ENCODE measurements around the gene AKNA.

AKNA gene

GRCh38 chr9:114396558-114397218 lies 8.9 kb upstream of the AKNA start:
- ChIA-PET POLR2A (ENCODE audit: low non-redundant PET) (no interaction called here), CTCF (interaction anchor here (0.6 to 1.5 kb wide), 5 partner anchors 9 to 289 kb away, joined by 3 to 5 read pairs (median 5); partner anchors contain the start of gene COL27A1)
- H3K27ac ChIP-seq = peak overlapping the region; percentile 39
- TF ChIP-seq CTCF (conservative IDR thresholded peaks at IDR 0.05; ENCODE audit: low read depth) = no peak
- DNase-seq (ENCODE audit: low spot score) = no peak

DNA sequence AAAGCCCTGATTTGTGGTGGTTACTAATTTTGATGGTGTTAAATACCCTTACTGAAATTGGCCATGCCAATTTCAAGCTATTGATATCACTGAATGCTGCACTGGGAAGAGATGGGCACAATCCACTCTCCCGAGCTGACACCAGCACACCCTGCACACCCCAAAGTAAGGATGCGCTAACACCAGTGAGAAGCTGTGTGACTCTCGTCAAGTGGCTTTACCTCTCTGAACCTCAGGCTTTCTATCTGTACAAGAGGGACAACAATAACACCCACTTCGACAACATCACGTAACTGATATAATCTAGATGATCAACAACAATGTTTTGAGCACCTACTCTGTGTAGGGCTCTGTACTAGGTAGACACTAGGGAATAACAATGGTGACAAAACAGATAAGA lies 8.0 kb upstream of the AKNA start:
- POLR2A ChIA-PET (ENCODE audit: low non-redundant PET) = interaction anchor here (0.5 kb wide), 1 partner anchor 513 kb away, joined by 3 read pairs; no protein-coding TSS in a partner anchor
- H3K27ac ChIP-seq = no peak overlapping the region
- TF ChIP-seq CTCF (conservative IDR thresholded peaks at IDR 0.05; ENCODE audit: low read depth) = no peak
- CTCF ChIA-PET = interaction anchor here (0.6 to 1.2 kb wide), 4 partner anchors 10 to 292 kb away, joined by 3 to 5 read pairs (median 4); partner anchors contain the start of gene COL27A1
- no peak for DNase-seq (ENCODE audit: low spot score)

DNA sequence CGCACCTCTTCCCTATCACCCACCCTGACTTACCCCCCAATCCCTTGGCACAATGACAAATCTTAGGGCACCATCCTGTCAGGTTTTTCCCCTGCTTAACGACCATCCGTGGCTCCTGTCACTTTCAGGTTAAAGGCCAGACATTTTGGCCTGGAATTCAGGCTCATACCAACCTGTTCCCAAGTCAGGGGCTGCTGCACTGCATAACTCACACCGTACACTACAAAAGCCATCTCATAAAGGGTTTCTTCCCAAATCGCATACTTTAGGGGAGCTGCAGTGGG lies 7.5 kb upstream of the AKNA start:
- ChIA-PET POLR2A (ENCODE audit: low non-redundant PET) (interaction anchor here (0.5 to 0.6 kb wide), 2 partner anchors 9 to 513 kb away, joined by 3 to 8 read pairs; no protein-coding TSS in a partner anchor), CTCF (interaction anchor here (0.7 kb wide), 1 partner anchor 293 kb away, joined by 4 read pairs; no protein-coding TSS in a partner anchor)
- peak overlapping the region; percentile 25 for H3K27ac ChIP-seq

DNA sequence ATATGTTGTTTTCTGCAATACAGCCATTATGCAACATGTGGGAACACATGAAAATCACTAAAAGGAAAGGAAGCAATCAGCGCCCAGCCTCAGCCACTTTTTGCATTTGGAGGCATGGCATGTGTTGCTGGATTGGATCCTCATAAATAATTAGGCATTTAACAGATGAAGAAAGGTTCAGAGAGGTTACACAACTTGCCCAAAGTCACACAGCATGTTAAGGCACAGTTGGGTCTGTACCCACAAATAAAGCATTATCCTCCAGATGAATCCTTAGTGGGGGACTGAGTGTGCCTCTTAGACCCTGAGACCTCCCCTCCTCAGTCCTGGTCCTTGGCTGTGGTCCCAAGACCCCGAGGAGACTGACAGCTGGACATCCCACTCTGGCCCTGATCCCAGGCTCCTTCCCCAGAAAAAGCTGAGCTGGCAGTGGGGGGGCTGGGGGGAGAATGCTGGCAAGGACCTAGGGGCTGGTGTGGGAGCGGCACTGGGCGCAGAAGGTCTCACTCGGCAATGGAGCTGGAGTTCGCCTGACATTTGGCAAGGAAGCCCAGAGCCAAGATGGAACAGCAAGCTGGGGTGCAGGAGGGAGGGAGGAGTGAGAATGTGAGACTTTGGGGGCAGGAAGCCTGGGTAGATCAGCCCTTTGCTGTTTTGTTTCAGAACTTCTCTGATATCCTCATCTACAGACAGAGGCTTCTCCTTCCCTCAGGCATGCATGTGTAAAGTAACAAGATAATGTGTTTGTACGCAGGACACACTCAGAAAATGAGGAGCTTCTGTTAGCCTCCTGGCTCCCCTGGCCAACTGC lies 6.9 kb upstream of the AKNA start:
- DNase-seq (ENCODE audit: low spot score) = no peak
- H3K27ac ChIP-seq = peak overlapping the region; percentile 25
- ChIA-PET POLR2A (ENCODE audit: low non-redundant PET) (interaction anchor here (0.5 to 0.6 kb wide), 2 partner anchors 10 to 512 kb away, joined by 3 to 8 read pairs; no protein-coding TSS in a partner anchor), CTCF (no interaction called here)
- TF ChIP-seq CTCF (conservative IDR thresholded peaks at IDR 0.05; ENCODE audit: low read depth) = no peak

More for the DNA sequence above, 7.5 kb upstream of the AKNA start:
- DNase-seq (ENCODE audit: low spot score) = no peak
- TF ChIP-seq CTCF (conservative IDR thresholded peaks at IDR 0.05; ENCODE audit: low read depth) = no peak

- DNase-seq (ENCODE audit: low spot score) = no peak
- CTCF ChIA-PET = no interaction called here
- POLR2A ChIA-PET (ENCODE audit: low non-redundant PET) = interaction anchor here (1.3 kb wide), 1 partner anchor 112 kb away, joined by 3 read pairs; no protein-coding TSS in a partner anchor
- H3K27ac ChIP-seq = no peak overlapping the region; the same call in 1 of the 2 replicates
- no peak for TF ChIP-seq CTCF (conservative IDR thresholded peaks at IDR 0.05; ENCODE audit: low read depth)
These were observed 4.9 kb upstream of the AKNA start for GRCh38 chr9:114392749-114393112.

GRCh38 chr9:114390952-114391351 lies 3.2 kb upstream of the AKNA start:
- H3K27ac ChIP-seq = no peak overlapping the region
- no peak for TF ChIP-seq CTCF (conservative IDR thresholded peaks at IDR 0.05; ENCODE audit: low read depth)
- CTCF ChIA-PET = no interaction called here
- POLR2A ChIA-PET (ENCODE audit: low non-redundant PET) = no interaction called here
- DNase-seq (ENCODE audit: low spot score) = no peak

Measured in RWPE1 (cell line).